NOMO-1 (cell line): Measurements from ENCODE around the gene MAPK1IP1L.
"Not testable (repeated sequence)": the region's sequence is repeated elsewhere in the genome, so short reads cannot be mapped to it uniquely, and the experiment has no call there.

Experiments
- DNase-seq, 2 experiments: peaks; one replicate each; lab custom pipeline; 2025; ENCODE audit not compliant: unreplicated experiment in 2 of 2; lab: John Stamatoyannopoulos, UW

MAPK1IP1L gene

DNA sequence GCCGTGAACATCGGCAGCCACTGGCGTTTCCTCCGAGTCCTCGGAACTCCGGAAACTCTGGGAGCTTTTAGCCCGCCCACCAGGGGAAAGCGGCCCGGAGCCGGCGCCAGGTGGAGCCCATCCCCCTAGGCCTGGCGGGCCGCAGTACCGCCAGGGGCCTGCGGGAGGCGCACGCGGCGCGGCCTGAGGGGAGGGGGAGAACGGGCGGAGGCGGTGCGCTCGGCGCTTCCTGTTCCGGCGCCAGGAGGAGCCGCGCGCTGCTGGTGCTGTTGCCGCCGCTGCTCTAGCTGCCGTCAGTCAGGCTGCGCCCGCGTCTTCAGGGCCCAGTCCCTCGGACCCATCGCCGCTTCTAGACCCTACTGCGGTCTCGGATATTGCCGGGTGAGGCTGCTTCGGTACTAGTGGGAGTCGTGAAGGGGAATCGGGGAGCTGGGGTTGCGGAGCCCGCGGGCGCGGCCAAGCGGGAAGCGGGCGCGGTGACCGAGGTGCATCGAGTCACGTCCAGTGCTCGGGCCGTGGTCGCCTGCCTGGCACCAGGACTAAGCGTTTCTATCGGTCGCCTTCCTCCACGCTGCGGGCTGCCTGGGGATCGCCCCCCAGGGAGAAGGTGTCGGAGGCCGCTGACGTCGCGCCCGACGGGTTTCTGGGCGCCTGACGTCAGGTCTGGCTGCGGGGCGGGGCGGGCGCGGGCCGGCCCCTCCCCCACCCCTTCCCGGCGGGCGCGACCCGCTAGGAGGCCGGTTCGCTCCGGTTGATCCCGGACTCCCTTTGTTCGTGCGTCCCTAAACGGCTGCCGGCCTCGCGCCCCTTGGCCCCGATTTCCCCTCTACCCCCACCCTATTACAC is at the start of gene MAPK1IP1L:
TSS of gene MAPK1IP1L (plus strand) at position 225 of the 846 bp plus-strand sequence. CDS start 10,037 bp downstream, outside the sequence.
- DNase-seq: peak; percentile 76 to 87

DNA sequence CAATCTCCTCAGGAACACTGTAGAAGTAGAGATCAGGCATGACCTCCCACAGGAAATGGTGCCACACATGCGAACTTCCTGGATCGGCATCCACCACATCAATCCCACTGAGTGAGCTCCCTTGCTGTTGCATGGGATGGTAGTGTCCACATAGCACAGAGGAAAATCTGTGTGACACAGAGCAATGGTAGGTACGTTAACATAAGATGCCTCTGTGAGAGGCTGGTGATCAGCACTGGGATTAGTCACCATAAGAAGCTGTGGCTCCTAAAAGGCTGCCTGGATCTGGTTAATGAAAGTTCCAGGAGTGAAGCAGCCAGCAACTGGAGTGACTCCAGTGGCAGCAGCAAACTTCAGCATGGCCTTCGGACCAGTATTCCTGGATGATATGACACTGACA is 46.4 kb upstream of the MAPK1IP1L start:
- DNase-seq: no peak

DNA sequence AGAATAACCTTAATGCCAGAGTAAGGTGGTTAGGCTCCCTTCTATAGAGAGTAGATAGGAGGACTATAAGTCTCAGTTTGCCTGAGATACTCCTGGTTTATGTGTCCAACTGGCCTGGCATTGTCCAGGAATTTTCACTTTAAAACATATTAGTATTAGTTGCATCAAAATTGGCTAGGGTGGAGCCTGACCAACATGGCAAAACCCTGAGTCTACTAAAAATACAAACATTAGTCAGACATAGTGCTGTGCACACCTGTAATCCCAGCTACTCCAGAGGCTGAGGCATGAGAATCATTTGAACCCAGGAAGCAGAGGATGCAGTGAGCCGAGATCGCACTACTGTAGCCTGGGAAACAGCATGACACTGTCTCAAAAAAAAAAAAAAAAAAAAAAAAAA is 36.4 kb upstream of the MAPK1IP1L start:
- DNase-seq: no peak

DNA sequence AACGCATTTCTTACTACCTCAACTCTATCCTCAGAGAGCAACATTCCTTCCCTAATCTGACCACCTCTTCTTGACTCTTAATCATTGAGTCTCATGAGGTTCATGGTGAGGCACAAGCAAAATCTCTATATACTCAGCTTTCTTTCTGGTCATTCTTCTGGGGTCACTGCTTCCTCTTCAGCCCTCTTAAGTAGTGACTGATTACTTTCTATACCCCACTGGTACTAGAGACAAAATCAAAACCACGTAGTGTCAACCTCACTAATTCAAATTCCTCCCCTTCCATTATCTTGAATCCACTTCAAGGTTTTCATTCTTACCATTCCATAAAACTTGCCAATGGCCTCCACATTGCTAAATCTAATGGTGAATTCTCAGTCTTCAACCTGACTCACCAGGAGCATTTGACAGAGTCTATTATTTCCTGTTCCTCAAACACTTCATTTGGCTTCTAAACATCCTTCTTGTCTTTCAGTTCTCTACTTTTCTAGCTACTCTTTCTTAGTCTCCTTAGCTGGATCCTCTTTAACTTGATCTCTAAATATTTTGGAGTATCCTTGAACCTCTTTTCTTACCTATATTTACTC is 31.4 kb upstream of the MAPK1IP1L start:
- peak in 1 of 2 experiments; percentile 44 for DNase-seq

DNA sequence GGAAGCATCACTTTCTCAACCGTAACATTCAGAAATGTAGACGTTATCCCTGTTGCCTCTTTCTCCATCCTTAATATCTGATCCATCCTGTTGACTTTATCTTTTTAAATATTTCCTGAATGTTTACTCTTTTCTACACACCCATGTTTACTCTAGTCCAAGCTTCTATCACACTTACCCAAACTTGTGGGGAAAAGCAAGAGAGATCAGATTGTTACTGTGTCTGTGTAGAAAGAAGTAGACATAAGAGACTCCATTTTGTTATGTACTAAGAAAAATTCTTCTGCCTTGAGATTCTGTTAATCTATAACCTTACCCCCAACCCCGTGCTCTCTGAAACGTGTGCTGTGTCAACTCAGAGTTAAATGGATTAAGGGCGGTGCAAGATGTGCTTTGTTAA is 27.1 kb upstream of the MAPK1IP1L start:
- not testable (repeated sequence) for DNase-seq

DNA sequence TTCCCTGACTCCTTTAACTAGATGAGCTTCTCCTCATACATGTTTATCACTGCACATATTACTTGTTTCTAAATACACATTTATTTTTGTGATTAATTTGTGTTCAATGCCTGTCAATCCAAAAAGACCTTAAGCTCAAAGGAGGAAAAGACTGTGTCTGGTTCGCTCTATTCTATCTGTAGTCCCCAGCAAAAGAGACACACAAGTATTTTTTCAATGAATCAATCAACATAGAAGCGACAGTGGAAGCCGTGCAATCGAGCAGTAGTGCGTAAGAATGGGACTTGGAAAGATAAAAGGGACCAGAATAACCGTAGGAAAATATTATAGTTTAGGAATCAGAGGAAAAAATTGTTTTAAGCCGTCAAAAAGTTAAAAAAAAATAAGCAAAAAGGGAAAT is 25.5 kb upstream of the MAPK1IP1L start:
- DNase-seq: no peak

DNA sequence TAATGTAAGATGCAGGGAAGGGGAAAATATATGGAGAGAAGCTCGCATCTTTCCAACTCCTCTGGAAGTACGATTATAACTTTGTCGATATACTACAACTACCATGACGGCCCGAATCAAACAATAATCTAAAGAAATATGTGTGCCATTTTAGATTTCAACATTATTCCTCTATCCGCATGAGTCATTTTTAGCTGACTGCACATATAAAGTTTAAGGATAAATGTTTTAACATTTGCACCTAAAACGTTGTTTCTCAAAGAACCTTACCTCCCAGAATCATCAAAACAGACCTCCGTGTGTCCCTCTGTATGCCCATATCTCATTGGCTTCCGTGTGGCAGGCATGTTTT is 25.0 kb upstream of the MAPK1IP1L start:
- peak in 1 of 2 experiments; percentile 38 for DNase-seq

DNA sequence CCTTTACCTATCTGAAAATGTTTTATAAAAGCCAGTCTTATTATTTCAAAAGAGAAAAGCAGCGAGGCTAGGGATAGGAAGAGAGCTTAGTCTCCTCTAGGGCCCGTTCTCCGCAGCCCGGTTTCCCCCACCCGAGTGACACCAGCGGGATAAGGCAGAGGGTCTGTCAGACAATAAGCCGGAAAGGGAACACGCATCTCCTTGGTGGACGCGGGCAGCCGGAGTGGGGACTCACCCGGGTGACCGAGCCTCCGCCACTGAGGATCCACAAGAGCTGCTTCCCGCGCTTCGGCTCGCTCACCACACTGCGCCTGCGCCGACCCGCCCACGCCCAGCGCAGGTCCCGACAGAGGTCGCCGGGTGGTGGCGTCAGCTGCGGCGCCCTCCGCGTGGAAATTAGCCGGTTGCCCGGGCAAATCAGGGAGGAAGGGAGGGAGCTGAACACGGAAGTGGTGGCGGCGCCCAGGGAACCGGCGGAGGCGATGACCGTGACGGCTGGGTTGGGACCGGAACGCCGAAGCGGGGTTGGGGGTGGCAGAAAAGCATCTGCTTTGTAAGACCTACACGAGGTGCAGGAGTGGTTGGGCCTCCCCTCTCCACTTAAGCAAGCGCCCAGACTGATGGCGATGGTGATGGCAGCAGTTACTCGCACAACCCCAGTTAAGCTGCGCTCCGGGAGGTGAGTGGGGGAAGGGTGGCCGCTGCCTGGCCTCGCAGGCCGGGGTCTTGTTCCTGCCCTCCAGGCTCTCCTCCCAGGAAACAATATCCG is 24.5 kb upstream of the MAPK1IP1L start, which contains the start of the genes SOCS4 and WDHD1:
TSS of gene SOCS4 (plus strand) at position 444 of the 769 bp plus-strand sequence. CDS start 15,806 bp downstream, outside the sequence.
TSS of gene WDHD1 (minus strand) at position 307 of the 769 bp plus-strand sequence. CDS start 312 bp downstream, outside the sequence.
- peak; percentile 87 to 92 for DNase-seq

DNA sequence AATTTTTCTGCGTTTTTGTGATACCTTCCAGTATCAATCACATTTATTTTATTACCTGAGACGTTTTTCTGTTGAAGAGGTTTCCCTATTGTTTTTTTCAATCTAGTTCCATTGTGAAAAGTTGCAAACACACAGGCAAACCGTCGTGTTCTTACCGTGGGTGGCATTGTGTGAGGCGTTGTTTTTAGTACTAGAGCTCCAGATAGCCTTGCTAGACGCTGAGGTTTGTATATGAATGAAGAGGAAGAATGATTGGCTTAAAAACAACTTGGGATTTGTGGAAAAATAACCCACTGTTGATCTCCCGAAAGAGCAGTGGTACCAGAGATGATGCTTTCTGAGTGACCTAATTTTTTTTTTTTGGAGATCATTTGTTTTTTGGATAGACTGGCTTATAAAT is 23.4 kb upstream of the MAPK1IP1L start:
- no peak for DNase-seq

DNA sequence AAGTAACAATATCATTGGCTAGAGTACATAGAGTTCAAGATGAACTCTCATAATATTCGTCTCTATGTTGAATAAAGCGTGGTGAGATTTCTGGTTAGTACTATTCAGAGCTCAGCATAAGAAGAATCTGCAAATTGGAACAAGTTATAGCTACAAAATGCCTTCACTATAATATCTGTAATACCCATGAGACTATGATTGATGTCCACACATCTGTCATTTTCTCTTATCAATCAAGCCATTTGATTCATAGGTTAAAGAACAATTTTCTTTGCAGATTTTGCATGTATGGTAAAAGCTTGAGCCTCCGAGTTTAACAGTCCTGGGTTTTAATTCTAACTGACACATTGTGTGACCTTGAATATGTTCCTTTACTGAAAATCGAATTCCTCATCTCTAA is 23.0 kb upstream of the MAPK1IP1L start:
- no peak for DNase-seq

DNA sequence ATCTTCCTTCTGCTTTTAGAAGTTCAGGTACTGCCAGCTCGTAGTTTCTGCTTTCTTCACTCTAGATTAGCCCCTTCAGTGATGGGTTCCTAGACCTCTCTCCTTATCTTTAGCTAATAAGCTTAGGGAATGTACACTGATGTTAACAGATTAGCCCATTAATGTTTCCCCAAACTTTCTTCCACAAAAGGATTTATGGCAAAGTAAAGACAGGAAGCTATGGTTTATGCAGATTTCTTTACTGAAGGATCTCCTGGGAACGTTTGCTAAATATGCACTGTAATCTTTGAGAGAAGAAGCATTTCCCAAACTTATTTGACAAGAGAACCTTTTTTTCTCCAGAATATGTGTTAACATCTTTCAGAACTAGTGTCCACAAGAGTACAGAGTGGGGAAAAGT is 20.3 kb upstream of the MAPK1IP1L start:
- no peak for DNase-seq

DNA sequence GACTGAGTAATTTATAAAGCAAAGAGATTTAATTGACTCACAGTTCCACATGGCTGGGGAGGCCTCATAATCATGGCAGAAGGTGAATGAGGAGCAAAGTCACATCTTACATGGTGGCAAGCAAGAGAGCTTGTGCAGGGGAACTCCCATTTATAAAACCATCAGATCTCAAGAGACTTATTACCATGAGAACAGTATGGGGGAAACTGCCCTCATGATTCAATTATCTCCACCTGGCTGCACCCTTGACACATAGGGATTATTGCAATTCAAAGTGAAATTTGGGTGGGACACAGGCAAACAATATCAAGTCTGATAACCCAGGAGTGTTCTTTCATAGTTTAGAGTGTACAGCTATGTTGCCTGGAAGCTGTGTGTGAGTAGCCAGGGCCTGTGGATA is 13.5 kb upstream of the MAPK1IP1L start:
- not testable (repeated sequence) for DNase-seq

DNA sequence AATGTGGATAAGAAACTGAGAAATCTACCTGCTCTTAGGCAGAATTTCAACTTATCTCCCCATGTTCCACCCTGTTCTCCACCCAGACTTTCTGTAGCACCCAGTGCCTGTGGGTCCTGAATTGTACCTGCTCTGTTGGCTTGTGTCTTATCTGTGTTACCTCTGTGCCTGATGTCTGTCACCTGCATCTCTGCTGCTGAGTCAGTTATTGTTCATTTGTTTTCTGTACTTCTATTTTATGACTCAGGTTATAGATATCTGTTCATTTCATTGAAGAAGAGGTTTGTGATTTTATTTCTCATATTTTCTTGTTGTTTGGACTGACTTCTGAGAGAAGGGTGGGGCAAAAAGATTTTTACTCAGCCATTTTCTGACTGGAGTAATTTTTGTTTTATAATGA is 12.7 kb upstream of the MAPK1IP1L start:
- no peak for DNase-seq

DNA sequence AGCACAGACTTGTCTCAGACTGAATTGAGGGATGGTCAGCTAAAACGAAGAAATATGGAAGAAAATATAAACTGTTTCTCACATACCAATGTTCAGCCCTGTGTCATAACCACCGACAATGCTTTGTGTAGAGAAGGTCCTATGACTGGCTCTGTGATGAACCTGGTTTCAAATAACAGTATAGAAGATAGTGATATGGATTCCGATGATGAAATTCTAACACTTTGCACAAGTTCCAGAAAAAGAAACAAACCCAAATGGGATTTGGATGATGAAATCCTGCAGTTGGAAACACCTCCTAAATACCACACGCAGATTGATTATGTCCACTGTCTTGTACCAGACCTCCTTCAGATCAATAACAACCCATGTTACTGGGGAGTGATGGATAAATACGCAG is 7.9 kb upstream of the MAPK1IP1L start:
- DNase-seq: no peak

DNA sequence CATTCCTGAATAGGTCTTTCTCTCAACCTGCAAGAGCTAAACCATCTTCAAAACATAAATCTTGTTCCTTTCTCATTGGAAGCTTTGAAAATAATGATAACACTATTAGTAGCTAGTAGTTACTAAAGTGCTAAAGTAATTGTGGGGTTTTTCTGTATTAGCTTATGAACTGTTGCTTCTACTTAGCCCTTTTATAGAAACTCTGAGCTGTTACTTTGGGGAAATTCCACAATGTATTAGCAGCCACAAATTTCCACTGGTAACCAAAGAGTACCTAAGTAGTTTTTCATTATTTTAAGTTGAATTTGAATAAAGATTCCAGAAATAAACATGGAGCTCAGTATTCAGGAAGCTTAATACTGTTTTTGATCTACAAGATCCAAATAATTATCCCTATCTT is 6.4 kb upstream of the MAPK1IP1L start:
- DNase-seq: no peak

DNA sequence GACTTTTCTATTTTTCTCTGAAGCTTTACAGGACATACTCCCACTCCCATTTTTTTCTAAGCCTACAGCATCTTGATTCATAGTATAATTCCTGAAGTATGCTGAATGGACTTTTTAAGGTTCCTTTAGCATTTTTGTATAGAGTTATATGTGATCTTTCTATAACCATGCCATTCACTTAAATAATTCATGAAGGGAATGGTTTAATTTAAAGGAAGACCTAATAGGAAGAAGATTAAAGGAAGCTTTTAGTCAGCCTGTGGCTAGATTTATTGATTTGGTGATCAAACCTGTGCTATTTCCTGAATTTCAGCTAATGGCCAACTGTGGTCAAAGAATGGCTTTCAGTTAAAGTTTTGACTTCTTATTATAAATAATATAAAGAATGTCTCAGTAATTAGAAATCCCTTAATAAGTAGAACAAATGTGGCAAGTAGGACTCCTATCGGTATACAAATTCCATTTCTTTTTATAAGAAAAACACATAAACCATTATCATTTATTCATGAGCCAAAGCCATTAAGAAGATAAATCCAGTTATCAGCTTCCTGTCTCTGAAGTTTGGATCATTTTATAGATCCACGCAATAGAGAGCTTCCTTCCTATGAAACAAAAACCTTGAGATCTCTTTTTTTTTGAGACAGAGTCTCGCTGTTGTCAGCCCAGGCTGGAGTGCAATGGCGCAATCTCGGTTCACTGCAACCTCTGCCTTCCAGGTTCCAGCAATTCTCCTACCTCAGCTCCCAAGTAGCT is 4.0 kb upstream of the MAPK1IP1L start:
- no peak for DNase-seq

DNA sequence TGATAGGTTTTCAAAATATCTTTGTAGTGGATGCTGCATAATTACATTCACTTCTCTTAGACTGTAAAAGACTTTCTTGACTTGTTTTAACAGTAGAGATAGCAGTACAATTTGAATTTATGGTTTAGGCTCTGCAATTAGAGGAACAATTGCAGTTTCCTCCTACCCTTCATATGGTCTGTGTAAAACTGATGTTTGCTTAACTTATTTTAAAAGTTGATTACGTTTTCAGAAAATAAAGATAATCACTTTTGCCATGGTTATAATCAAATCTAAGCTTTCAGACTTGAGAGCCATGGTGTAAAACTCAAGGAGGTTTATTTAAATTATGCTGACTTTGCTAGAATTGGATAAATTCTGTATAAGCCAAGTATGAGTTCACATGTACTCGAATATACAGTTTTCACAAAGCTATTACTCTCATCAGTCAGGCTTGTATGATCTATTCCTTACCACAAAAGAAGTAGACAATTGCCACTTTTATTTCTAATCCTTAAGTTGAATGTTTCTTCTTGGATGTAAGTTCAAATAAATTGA is 2.5 kb upstream of the MAPK1IP1L start:
- DNase-seq: no peak

DNA sequence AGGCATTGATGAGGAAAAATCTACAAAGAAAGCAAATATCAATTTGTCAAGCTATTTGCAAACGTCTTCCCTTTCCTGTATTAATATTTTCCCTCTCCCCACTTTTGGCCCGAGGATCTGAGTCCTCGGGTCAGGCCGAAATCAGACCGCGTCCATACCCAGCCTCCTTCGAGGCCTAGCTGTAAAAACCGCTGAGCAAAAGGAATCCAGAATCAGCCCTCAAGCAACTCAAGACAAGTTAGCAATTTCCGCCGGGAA is 353 bp upstream of the MAPK1IP1L start:
- peak in 1 of 2 experiments; percentile 70 for DNase-seq

DNA sequence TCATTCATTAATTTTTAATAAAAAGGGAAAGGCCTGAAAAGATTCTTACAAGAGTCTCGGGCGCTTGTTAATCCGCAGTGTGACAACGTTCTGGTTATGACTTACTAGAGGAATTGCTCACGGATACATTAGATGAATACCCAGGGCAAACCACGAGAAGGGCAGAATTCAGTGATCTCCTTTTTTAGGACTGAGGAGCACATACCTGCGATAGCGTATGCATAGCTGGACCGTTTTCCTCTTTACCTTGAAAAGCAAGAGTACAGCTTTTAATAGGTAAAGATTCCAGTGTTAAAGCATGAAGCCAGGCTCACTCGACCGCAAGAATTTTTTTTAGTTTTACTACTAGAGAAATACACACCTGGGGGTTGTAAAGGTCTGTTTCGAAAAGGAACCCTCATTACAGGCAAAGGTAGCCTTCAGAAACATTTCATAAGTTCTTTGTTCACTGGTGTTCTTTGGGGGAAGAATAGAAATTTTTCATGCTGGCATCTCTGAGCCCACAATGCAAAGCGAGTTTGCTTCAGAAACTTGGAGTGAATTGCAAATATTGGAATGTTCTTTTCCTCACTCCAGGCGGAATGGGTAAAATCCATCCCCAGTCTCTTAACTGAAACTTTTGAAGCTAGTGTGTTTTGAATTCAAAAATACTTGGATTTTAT is 953 bp downstream of the MAPK1IP1L start:
- no peak for DNase-seq

DNA sequence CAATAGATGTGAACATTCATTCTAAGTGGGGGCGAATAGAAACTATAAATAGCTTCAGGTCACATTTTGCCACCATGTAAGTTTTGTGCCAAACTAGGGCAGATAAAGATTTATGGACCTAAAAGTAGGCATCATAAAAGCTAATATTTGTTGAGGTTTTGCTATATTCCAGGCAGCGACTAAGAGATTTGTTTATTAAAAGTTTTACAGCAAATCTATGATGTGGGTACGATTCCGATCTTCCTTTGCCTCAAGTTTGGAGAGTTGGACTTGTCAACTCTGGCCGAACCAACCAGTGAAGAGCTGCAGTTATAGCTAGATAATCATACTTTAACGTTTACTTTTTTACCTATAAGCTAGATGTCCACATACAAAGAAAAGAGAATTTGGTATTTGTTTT is 1.6 kb downstream of the MAPK1IP1L start:
- DNase-seq: no peak
